ENCODE results near the gene UBE2O.

The UBE2O gene

GRCh38 chr17:76452660-76453430 lies at the start of gene UBE2O:
UBE2O (minus strand) TSS chr17:76453152; CDS start chr17:76453141, 11 bp downstream.
- FAIRE-seq: no peak

DNA sequence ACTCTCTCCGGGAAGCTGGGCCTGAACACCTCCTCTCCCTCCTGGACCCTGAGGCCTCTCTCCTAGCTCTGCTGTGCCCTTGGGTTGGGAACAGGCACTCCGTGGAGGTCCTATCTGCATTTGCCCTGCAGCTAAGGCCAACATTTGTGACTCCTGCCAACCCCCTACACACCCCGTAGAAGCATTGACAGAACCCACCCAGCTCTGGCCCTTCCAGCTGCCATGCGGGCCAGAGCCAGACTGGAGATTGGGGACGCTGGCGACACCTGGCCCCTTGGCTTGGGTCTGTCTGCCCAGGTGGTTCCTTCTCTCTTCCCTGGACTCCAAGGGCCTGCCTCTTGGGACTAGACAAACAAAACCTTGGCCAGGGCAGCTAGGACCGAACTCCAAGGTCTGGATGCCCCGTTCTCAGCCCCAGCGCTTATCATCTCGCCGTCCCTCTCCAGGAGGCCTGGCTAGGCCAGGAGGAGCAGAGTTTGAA lies 48.9 kb upstream of the UBE2O start:
- FAIRE-seq: no peak

DNA sequence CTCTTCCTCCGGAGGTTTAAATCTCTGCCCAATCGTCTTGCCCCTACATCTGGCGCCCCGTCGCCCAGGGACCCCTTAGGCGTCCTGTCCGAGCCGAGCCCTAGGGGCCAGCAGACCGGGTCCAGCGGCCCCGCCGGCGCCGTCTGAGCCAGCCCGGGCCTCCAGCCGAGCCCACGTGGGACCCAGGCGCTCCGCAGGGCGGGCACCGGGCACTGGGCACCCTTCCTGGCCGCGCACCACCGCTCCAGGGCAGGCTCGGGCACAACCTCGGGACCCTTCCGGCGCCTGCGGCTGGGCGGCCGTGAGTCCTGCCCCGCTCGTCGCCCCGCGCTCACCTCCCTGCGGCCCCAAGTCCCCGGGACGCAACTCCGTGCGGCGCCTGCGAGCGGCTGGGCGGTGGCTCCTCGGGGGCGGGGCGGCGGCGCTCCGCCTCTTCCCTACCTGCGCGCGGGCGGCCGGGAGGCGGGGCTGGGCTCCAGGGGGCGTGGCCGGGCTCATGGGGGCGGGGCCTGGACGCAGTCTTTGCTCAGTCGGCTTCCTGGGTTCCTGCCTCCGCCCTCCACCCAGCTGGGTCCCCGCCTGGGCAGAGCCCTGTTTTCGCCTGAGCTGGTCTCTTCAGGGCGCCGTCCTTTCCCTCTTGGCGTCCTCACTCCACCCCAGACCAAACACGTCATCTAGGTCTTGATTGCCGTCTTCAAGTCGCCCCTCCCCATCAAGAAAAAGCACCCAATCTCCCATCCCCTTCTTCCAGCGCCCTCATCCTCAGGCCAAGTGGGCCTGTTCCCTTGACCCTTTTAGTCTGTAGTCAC lies 48.3 kb upstream of the UBE2O start, which contains the start of gene RHBDF2:
Gene RHBDF2 (minus strand): TSS at position 406 of the 809 bp plus-strand sequence. CDS start 19,899 bp downstream, outside the sequence.
- FAIRE-seq: no peak

DNA sequence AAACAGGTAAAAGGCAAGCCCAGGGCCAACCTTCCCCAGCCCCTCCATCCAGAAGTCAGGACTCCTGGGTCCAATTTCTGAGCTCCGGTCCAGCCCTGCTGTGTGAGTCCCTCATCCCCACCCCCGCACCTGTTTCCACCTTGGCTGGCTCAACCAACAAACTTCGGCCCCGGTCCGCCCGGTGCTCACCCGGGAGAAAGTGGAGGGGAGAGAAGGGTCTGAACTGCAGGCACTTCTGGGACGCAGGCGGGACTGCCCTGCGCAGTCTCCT lies 47.7 kb upstream of the UBE2O start:
- no peak for FAIRE-seq

- no peak for FAIRE-seq
Observed at GRCh38 chr17:76500074-76500746, 47.3 kb upstream of the UBE2O start.

GRCh38 chr17:76499267-76499667 lies 46.3 kb upstream of the UBE2O start:
- FAIRE-seq: no peak

GRCh38 chr17:76498876-76499251 lies 45.9 kb upstream of the UBE2O start:
- no peak for FAIRE-seq

DNA sequence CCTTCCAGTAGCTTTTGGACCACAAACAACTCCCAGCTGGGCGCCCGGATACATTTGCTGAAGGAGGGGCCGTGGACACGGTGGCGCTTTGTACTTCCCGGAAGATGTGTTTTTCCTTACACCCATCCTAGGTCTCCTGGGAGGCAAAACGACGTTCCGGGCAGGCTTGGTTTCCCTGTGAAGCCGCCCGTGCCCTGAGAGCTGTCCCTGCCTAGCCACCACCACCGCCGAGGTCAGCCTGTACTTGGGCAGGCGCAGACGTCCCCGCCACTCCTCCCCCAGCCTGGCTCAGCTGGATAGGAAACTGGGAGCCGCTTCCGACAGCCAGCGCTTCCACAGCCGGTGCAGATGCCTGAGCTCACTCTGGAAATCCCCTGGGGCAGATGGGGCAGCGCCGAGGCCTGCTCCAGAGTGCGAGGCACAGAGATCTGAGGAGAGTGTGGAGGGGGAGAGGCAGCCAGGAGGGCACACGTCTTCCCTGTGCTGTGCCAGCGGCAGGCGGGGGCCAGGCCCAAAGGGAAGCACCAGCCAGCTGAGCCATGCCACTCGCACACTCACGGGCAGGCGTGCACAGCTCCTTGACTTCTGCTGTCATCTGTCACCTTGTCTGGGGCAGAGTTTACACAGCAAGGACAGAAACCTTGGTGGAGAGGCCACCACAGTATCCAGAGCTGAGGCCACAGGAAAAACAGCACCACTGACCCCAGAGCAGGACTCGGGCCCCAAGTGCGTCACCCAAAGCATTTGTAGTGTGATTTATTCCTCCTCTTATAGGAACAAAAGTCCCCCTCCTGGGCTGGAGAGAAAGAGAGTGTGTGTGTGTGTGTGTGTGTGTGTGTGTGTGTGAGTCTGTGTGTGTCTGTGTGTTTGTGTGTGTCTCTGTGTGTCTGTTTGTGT lies 45.3 kb upstream of the UBE2O start:
- no peak for FAIRE-seq

GRCh38 chr17:76497699-76497978 lies 44.7 kb upstream of the UBE2O start:
- FAIRE-seq: no peak

DNA sequence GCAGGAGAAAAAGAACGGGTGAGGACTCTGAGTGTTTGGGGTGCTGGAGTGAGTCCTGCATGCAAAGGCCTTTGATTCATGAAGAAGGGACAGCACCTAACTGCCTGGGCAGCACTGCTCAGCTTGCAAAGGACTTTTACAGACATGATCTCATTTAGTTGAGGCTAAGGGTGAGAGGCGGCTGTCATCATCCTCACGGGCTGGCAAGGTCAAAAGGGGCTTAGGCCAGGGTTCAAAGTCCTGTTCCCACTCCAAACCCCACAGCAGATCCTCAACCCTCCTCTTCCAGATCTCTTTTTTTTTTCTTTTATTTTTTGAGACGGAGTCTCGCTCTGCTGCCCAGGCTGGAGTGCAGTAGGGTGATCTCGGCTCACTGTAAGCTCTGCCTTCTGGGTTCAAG lies 43.5 kb upstream of the UBE2O start:
- FAIRE-seq: no peak

DNA sequence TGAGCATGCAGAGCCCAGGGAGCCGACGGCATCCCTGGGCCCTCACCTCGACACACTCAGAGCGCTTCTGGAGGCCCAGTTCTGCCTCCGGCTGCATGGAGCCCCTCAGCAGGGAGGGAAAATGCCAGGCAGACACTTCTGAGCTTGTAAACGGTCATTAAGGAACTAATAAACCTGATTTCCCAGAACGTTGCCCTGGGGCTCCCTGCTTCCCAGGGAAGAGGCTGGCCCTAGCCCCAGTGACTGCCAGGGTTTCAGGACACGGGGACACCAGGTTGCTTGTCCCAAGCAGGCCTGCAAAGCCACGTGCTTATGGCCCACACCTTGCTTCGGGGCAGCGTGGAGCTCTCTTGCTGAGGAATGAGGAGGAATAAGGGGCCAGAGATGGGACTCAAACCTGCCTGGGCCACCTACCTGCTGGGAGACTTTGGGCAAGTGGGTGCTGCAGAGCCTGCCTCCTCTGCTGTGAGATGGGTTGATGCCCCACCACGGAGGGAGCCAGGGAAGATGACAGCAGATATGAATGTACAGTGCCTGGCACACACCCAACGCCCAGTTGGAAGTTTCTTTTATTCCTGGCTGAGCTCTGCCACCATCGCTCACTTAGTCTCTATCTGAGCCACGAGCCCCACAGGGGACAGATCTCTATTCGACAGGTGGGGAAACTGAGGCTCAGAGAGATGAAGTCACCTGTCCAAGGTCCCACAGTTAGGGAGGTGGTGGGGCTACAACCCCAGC lies 42.9 kb upstream of the UBE2O start:
- no peak for FAIRE-seq

- no peak for FAIRE-seq
Observed at GRCh38 chr17:76493505-76494167, 40.7 kb upstream of the UBE2O start.

- no peak for FAIRE-seq
Observed at GRCh38 chr17:76492989-76493501, 40.1 kb upstream of the UBE2O start.

DNA sequence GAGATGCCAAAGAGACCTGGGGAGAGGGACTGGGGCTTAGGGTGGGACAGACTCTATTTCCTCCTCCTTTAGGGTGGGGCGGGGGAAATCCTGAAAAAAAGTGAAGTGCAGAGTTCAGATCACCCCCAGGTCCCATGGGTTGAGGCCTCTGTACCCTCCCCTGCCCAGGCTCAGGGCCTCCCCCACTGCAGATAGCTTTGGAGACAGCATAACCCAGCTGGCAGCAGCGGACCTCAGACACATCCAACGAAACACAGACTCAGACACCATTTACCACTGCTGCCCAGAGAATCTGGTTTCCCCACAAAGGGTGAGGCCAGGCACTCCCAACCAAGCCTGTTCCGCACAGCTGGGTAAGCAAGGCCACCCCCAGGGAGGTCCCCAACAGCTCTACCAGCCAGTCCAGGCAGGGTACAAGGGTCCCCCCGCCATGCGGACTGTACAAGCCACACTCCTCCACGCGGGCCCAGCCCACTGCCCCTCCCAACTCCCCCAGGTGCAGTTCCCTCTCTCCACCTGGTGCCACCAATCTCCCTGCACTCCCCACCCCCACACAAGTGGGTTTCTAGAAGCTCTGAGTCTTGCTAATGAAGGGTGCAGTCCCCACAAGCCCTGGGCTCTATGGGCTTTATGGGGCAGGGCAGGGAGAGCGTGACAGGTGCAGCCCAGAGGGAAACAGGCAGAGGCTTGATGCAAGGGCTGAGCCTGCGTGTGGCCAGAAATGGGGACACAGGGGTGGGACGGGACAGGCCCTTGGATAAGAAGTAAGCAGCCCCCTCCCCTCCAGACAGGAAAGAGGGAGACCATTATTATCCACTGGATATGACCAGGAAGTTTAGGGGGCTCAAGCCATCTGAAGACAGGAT lies 39.4 kb upstream of the UBE2O start:
- FAIRE-seq: no peak

DNA sequence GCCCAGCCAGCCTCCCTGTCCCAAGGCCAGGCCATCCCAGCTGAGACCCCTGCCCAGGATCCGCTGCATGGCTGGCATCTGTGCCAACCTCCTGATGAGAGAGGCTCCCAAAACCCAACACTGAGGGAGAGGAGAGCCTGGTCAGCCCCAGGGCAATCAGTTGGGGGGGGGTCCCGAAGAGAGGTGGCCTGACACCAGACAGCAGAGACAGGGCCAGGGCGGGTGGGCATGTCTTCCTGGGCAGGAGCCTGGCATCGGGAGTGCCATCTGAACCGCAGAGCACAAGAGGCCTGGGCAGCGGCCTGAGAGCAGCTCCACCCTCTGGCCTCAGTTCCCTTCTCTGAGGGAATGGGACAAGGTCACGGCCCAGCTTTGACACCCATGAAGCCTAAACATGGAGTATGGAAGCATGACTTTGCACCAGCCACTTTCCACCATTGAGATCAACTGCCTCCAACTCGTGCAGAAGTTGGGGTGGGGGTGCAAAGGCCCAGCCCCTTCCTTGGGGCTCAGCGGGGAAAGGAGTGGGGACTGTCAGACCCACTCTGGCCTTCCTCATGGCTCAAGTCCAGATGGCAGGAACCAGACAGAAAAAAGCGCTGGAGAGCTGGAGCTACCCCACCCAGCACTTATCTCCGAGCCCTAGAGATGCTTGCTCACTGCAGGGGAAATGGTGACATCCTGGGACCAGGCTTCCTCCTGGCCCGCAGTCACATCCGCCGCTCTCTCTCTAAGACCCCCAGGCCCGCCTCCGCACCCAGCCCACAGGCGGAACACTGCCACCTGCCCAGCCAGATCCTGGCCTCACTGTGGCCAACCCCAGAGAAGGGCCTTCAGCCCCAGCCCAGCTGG lies 38.5 kb upstream of the UBE2O start:
- FAIRE-seq: no peak

DNA sequence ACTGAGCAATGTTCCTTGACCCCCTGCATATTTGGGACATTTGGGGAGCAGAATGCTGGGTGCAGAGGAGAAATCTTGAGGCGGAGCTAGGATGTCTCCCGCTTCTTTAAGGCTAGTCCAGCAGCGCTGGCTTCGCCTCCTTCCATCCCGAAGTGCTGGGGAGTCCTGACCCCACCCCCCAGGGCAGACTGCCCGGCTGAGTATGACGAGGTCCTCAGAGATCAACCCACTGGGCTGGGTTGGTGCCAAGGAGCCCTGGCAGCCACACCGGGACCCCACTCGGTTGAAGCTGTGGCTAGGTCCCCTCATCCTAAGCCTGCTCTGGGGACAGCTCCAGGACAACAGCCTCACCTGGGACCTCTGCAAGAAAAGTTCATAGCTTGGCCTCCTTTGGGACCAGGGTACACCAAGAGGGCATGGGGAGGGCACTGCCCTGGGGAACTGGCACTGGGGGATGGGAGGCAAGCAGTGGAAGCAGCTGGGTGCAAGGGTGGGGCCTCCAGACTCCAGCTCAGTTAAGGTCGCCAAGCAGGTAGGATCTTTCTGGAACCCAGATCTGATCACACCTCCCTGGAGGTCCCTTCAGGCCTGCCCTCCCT lies 37.3 kb upstream of the UBE2O start:
- no peak for FAIRE-seq

DNA sequence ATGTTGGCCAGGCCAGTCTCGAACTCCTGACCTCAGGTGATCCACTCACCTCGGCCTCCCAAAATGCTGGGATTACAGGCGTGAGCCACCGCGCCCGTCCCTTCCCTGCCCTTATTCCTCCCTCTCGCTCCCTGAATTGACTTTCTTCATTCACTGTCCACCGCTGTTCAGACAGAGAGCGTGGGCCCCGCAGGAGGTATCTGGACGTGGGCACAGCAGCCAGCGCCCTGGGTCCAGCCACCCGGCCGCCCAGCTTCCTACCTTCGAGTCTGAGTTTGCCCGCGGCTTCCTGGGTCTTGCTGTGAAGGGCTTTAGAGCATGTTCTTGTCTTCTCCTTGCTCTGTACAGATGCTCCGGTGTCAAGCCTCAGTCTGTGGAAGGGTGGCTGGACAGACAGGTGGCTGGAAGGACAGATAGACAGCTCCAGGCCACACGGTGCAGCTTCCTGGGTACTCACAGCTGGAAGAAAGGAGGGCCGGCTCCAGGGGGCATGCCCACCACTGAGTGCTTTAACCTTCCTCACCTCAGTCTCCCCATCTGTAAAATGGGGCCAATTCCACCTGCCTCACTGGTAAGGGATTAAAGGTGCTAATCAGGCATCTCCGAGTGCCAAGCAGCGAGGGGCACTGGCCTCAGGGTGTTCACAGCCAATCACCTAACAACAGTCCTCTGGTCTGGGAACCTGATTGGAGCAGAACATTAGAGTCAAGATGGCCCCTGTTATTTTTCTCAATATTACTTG lies 34.7 kb upstream of the UBE2O start:
- no peak for FAIRE-seq

DNA sequence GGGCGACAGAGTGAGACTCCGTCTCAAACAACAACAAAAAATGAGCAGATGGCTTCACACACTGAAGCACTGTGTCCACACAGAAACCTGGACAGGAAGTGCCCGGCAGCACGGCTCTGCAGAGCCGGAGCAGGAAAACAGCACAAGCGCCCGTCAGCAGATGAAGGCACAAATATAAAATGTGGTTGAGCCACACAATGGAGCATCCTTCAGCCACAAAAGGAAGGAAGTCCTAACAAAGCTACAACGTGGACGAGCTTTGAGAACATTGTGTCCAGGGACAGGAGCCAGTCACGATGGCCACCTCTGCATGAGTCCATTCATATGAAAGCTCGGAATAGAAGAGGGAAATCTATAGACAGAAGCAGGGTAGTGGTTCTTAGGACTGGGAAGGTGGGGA lies 32.6 kb upstream of the UBE2O start:
- FAIRE-seq: no peak

Data from TTC549 (cell line).